HK-2 (cell line): ENCODE data around the gene POLR2F.
A peak's percentile ranks its signal among the peaks of the same experiment; 100 is the strongest.

Experiments
- DNase-seq: peaks from one replicate; pipeline ENCODE4 v3.0.0-alpha.2; 2018; ENCODE audit not compliant: unreplicated experiment

The POLR2F gene

GRCh38 chr22:38006906-38007305 is 53.4 kb downstream of the POLR2F start:
- no peak for DNase-seq

- DNase-seq, result no peak
Observed at GRCh38 chr22:38007330-38007902, 53.9 kb downstream of the POLR2F start.

- DNase-seq, result no peak
Observed at GRCh38 chr22:38009000-38009806, 55.7 kb downstream of the POLR2F start.

- no peak for DNase-seq
Observed at GRCh38 chr22:38012604-38013072, 59.1 kb downstream of the POLR2F start.

- DNase-seq, result no peak
Observed at GRCh38 chr22:38014083-38014482, 60.6 kb downstream of the POLR2F start.

- no peak for DNase-seq
Observed at GRCh38 chr22:38016182-38017151, 63.0 kb downstream of the POLR2F start.

- peak; percentile 44 for DNase-seq
Observed at GRCh38 chr22:38017272-38017920, 63.9 kb downstream of the POLR2F start.

- DNase-seq, result no peak
Observed at GRCh38 chr22:38017939-38018885, 64.7 kb downstream of the POLR2F start.
